A549 (cell line): Measurements from ENCODE around the gene POC1B.

Experiments
- BCL3 ChIP-seq: fragments of >200 bp; sonication (Bioruptor Twin); formaldehyde crosslinking; IDR thresholded peaks from 3 replicates; pipeline ENCODE4 v1.6.1; 2016
- CHD2 ChIP-seq: fragments of 150-350 bp; IDR thresholded peaks from 2 replicates; pipeline ENCODE4 v1.6.1; 2014; ENCODE audit warnings: low read length; ENCODE audit not compliant: partially characterized antibody
- CTCF ChIP-seq: fragments of >200 bp; sonication (Bioruptor Twin); formaldehyde crosslinking; IDR thresholded peaks from 3 replicates; pipeline ENCODE4 v1.5.1; 2016
- EP300 ChIP-seq, 2 experiments: fragments of >200 bp; sonication (Bioruptor Twin); formaldehyde crosslinking; IDR thresholded peaks; 2 replicates in 1 of 2; 3 replicates in 1 of 2; pipeline ENCODE4 v1.6.1; 2016 to 2017
- GATA3 ChIP-seq: IDR thresholded peaks from 2 replicates; pipeline ENCODE4 v1.6.1; 2012; ENCODE audit warnings: borderline replicate concordance
- MAX ChIP-seq: IDR thresholded peaks from 2 replicates; pipeline ENCODE4 v1.6.1; 2012
- NPAS2 ChIP-seq: fragments of 250-450 bp; sonication (Bioruptor Pico); IDR thresholded peaks from 2 replicates; pipeline ENCODE4 v1.8.0; 2022; ENCODE audit warnings: mild to moderate bottlenecking, moderate library complexity, borderline replicate concordance
- POLR2A ChIP-seq: IDR thresholded peaks from 2 replicates; pipeline ENCODE4 v1.6.1; 2012; ENCODE audit warnings: mild to moderate bottlenecking, low read length
- RAD21 ChIP-seq, 2 experiments: fragments of >200 bp in 1 of 2; sonication (Bioruptor Twin) in 1 of 2; formaldehyde crosslinking in 1 of 2; IDR thresholded peaks in 1 of 2; conservative IDR thresholded peaks in 1 of 2; 2 replicates in 1 of 2; 3 replicates in 1 of 2; pipeline ENCODE4 v1.6.1; 2012 to 2018; ENCODE audit warnings: inconsistent platforms in 1 of 2
- RFX5 ChIP-seq: fragments of 450-650 bp; IDR thresholded peaks from 2 replicates; pipeline ENCODE4 v1.7.1; 2014; ENCODE audit warnings: antibody characterized with exemption, mild to moderate bottlenecking, moderate library complexity
- RNF2 ChIP-seq: fragments of 200-600 bp; sonication (generic); IDR thresholded peaks from 2 replicates; pipeline ENCODE4 v1.6.1; 2016; ENCODE audit warnings: low read depth, mild to moderate bottlenecking, antibody characterized with exemption, moderate library complexity, borderline replicate concordance
- TFCP2L1 ChIP-seq: fragments of 250-450 bp; sonication (Bioruptor Pico); IDR thresholded peaks from 2 replicates; pipeline ENCODE4 v1.5.0; 2021; ENCODE audit warnings: mild to moderate bottlenecking

- TF ChIP-seq POLR2A (no peak), MAX (no peak), BCL3 (no peak), CHD2 (no peak), CTCF (no peak), RAD21 (conservative IDR thresholded peaks at IDR 0.05 in 1 of 2, IDR thresholded peaks at IDR 0.05 in 1 of 2) (no peak), RNF2 (no peak), NPAS2 (CRISPR knock-in tag) (no peak), TFCP2L1 (CRISPR knock-in tag) (no peak), EP300 (IDR thresholded peaks at IDR 0.05) (no peak), RFX5 (no peak), GATA3 (no peak)
Observed at GRCh38 chr12:89439941-89440340, 85.9 kb downstream of the POC1B start.
